GM12872 (cell line): ENCODE data around the gene SCN2A.

Experiments used
- TF ChIP-seq, protein P1 (sequence below): IDR thresholded peaks from 3 replicates; pipeline ENCODE4 v1.5.1; 2011; ENCODE audit warnings: low read depth, mild to moderate bottlenecking, low read length, moderate library complexity; ENCODE audit not compliant: insufficient read depth

Gene SCN2A

DNA sequence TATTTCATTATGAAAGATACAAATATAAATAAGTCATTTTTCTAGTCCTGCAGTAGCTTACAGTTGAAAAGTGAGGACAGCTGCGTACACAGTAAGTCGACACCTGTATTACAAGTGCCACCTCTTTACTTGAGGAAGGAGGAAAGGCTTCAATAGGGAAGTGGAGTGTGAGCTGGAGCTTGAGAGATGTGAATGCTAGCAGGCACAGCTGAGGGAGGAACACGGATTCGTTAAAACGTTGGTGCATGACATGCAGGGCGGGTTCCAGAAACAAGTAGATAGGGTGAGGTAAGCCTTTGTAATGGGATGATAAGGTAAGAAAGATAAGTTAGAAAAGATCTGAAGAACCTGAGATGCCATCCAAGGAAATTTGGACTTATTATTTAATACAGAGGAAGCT is 132.1 kb downstream of the SCN2A start:
- TF ChIP-seq, protein P1, sequence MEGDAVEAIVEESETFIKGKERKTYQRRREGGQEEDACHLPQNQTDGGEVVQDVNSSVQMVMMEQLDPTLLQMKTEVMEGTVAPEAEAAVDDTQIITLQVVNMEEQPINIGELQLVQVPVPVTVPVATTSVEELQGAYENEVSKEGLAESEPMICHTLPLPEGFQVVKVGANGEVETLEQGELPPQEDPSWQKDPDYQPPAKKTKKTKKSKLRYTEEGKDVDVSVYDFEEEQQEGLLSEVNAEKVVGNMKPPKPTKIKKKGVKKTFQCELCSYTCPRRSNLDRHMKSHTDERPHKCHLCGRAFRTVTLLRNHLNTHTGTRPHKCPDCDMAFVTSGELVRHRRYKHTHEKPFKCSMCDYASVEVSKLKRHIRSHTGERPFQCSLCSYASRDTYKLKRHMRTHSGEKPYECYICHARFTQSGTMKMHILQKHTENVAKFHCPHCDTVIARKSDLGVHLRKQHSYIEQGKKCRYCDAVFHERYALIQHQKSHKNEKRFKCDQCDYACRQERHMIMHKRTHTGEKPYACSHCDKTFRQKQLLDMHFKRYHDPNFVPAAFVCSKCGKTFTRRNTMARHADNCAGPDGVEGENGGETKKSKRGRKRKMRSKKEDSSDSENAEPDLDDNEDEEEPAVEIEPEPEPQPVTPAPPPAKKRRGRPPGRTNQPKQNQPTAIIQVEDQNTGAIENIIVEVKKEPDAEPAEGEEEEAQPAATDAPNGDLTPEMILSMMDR, result no peak

DNA sequence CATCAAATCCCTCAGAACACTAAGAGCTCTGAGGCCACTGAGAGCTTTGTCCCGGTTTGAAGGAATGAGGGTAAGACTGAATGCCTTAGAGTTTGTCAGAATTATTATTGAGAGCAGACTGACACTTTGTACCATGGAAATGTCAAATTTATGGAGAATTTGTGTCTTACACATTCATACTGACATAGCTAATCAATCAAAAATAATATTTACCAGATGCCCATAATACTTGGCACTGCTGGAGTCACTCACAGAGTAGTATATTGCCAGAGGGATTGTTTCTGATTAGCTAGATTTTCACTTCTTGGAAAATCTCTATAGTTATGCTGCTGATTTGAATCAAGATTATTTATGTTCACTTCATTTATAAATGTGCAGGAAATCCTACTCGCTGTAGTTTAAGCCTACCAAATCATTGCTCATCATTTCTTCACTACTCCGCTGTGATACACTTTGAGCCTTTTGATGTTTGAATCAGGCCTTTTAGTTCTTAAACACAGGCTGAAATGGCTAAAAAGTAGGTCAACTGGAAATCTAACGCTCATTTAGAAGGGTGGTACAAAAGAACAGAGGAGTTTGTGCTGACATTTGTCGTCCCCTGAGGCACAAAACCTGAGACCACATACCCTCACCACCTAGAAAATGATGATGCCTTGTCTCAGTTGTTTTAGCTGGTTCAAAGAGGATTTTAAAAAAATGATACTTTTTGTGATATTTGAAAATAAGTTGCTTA is 134.2 kb downstream of the SCN2A start:
- TF ChIP-seq, protein P1, result no peak

DNA sequence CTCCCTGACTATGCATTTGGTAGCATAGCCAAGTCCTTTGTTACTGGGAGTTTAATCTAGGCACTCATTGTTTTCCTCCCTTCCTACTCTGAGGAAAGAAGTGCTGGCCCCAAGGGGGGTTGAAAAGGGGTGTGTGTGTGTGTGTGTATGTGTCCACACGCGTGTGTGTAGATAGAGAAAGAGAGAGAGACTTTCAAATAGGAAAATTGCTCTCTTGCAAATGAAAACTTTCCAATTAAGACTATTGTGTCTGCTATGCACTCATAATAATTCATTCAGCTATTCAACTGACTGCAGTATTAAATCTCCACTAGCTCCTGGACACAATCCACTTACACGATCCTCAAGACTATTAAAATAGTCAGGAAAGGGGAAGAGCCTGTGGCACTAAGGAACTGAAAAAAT is 137.4 kb downstream of the SCN2A start:
- TF ChIP-seq, protein P1, result no peak

DNA sequence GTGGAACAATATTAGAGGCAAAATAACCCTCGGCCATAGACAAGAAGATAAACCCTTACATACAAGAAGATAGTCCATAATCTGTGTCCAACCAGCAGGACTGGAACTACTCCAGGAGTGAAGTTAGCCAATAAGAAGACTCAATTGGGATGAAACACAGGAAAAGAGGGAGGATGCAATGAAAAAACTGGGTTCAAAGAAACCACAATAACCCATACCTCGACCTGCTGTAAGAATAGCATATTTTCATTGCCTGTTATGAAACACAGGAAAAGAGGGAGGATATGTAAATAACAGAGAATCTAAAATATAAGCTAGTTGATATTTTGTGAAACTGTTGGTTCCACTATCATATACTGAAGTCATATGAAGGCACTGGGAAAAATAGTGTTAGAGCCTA is 143.1 kb downstream of the SCN2A start:
- TF ChIP-seq, protein P1, result no peak

DNA sequence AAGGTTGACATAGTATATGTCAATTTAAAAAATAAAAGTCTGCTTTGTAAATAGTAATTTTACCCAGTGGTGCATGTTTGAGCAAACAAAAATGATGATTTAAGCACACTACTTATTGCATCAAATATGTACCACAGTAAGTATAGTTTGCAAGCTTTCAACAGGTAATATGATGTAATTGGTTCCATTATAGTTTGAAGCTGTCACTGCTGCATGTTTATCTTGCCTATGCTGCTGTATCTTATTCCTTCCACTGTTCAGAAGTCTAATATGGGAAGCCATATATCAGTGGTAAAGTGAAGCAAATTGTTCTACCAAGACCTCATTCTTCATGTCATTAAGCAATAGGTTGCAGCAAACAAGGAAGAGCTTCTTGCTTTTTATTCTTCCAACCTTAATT is 151.7 kb downstream of the SCN2A start:
- TF ChIP-seq, protein P1, result no peak

DNA sequence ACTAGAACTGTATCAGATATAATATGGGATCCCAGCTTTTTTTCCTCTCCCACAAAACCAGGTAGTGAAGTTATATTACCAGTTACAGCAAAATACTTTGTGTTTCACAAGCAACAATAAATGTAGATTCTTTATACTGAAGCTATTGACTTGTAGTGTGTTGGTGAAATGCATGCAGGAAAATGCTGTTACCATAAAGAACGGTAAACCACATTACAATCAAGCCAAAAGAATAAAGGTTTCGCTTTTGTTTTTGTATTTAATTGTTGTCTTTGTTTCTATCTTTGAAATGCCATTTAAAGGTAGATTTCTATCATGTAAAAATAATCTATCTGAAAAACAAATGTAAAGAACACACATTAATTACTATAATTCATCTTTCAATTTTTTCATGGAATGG is 152.6 kb downstream of the SCN2A start:
- TF ChIP-seq, protein P1, result no peak

DNA sequence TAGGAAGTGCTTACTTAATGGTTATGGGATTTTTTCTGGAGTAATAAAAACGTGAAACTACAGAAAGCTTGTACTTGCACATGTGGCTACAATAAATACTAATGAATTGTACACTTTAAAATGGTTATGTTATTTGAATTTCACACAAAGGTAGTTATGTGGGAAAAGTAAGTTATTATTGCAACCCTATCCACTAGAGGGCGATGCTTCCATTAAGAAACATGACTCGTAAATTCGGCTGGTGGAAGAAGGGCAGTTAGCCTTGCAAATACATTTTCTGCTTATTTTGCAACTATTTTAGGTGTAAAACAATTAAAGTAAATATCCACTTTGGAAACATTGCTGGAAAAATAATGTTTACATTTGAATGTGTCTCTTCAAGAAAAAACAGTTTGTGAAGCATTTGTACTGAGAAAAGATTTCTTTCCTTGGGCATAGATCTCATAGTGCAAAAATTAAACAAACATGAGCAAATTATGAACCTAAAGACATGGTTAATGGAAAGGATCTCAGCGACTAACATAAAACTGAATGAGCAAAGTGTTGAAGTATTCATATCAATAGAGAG is 162.2 kb downstream of the SCN2A start:
- TF ChIP-seq, protein P1, result peak; percentile 61
